Bronchial epithelial cell (primary cell): Measurements from ENCODE around the gene RIPPLY3. TPM values are rescaled to one million over a fixed set of nuclear protein-coding genes. Genes with fewer than 3 reads are reported as not detected.
"Not testable (repeated sequence)": the region's sequence is repeated elsewhere in the genome, so short reads cannot be mapped to it uniquely, and the experiment has no call there.

Source experiments
- DNase-seq: peaks from one replicate; pipeline ENCODE4 v3.0.0-alpha.2; 2010; ENCODE audit warnings: low read depth
- FAIRE-seq: peaks from 2 replicates; lab custom pipeline; 2011; peaks lifted over from hg19 to GRCh38; lab: Jason Lieb, UNC
- H3K27me3 ChIP-seq: 2 replicates; pipeline ENCODE4 v1.5.1; 2011; ENCODE audit warnings: low read length; ENCODE audit not compliant: control insufficient read depth, insufficient read depth
- H3K36me3 ChIP-seq: 2 replicates; pipeline ENCODE4 v1.5.1; 2011; ENCODE audit warnings: low read length; ENCODE audit not compliant: control insufficient read depth, insufficient read depth
- H3K4me3 ChIP-seq: 2 replicates; pipeline ENCODE4 v1.5.1; 2011; ENCODE audit warnings: mild to moderate bottlenecking, low read depth, low read length, control low read depth
- CTCF ChIP-seq: IDR thresholded peaks from 2 replicates; pipeline ENCODE4 v1.5.1; 2011; ENCODE audit warnings: mild to moderate bottlenecking, moderate library complexity, low read length, control low read depth, inconsistent platforms; ENCODE audit not compliant: insufficient read depth, severe bottlenecking
- total RNA-seq: library from RNA; depleted of rRNA; stranded (reverse); fragments of >200 nt; gene quantifications from 2 replicates; pipeline ENCODE4 v1.2.1, GENCODE V29; 2014

Gene RIPPLY3
- total RNA-seq, 1 donor from 2014 or later, result under 0.01 TPM

DNA sequence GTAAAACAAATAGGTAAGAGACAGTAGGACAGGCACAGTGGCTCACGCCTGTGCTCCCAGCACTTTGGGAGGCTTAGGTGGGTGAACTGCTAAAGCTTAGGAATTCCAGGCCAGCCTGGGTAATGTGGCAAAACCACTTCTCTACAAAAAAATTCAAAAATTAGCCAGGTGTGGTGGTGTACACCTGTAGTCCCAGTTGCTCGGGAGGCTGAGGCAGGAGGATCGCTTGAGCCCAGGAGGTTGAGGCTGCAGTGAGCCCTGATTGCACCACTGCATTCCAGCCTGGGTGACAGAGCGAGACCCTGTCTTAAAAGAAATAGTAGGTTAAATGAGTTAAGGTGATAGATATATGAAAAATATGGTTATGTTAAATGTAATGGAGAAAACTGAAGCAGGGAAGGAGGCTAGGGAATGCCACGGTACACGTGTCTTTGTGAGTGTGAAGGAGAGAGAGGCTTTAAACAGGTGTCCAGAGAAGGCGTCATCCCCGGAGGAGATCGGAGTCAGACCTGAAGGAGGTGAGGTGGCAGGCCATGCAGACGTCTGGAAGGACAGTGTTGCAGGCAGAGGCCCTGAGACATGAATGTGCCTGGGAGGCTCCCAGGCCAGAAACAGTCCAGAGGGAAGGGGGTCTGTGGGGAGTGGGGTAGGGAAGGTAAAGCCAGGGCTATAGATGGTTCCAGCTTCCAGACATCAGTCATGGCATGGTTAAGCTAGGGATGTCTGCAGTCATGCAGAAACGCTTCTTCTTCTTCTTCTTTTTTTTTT is 7.2 kb upstream of the RIPPLY3 start:
- TF ChIP-seq CTCF, result no peak
- Histone ChIP-seq H3K27me3 (no peaks in the 10 kb centered on the region), H3K36me3 (no peaks in the 10 kb centered on the region), H3K4me3 (no peak overlapping the region)
- no peak for FAIRE-seq
- no peak for DNase-seq

DNA sequence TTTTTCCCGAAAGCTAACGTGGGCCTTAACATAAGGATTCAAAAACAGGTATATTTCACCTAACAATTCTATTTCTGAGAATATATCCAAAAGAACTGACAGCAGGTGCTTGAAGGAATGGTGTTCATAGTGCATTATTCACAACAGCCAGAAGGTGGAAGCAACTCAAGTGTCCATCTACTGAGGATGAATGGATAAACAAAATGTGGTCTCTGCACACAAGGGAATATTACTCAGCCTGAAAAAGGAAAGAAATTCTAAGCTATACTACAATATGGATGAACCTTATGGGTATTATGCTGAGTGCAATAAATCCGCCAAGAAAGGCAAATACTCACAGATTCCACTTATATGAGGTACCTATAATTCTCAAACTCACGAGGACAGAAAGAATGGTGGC is 6.1 kb upstream of the RIPPLY3 start:
- no peaks in the 10 kb centered on the region for H3K27me3 ChIP-seq
- FAIRE-seq, result no peak
- H3K4me3 ChIP-seq, result no peak overlapping the region
- no peak for TF ChIP-seq CTCF
- H3K36me3 ChIP-seq, result no peaks in the 10 kb centered on the region
- DNase-seq, result no peak

- no peak for DNase-seq
- no peak for TF ChIP-seq CTCF
- Histone ChIP-seq H3K36me3 (no peaks in the 10 kb centered on the region), H3K4me3 (no peak overlapping the region), H3K27me3 (no peaks in the 10 kb centered on the region)
- FAIRE-seq, result no peak
Measured at GRCh38 chr21:37001441-37001840, 5.1 kb upstream of the RIPPLY3 start.

DNA sequence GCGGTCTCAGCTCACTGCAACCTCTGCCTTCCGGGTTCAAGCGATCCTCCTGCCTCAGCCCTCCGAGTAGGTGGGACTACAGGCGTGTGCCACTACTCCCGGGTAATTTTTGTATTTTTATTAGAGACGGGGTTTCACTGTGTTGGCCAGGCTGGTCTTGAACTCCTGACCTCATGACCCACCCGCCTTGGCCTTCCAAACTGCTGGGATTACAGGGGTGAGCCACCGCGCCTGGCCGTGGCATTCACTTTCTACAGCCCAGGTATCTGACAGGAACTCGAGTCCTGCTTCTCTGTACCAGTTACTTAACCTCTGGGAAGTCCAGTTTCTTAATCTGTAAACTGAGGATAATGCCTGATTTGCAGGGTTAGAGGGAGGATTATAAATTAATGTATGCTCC is 3.7 kb upstream of the RIPPLY3 start:
- H3K4me3 ChIP-seq, FAIRE-seq, H3K36me3 ChIP-seq, DNase-seq, H3K27me3 ChIP-seq: not testable (repeated sequence)

- not testable (repeated sequence) for H3K4me3 ChIP-seq, DNase-seq, H3K36me3 ChIP-seq, FAIRE-seq, H3K27me3 ChIP-seq
Measured at GRCh38 chr21:37003917-37004316, 2.6 kb upstream of the RIPPLY3 start.

GRCh38 chr21:37005548-37006485 is 685 bp upstream of the RIPPLY3 start:
- no peak for TF ChIP-seq CTCF
- Histone ChIP-seq H3K27me3 (no peaks in the 10 kb centered on the region), H3K36me3 (no peaks in the 10 kb centered on the region), H3K4me3 (peak overlapping the region; percentile 36)
- FAIRE-seq (no peak), DNase-seq (no peak)
